Muscle of leg (tissue), 11 donors: Measurements from ENCODE around the gene MKLN1. TPM values are rescaled to one million over a fixed set of nuclear protein-coding genes. Genes with fewer than 3 reads are reported as not detected.

Source experiments
- DNase-seq: peaks from one replicate; pipeline ENCODE4 v3.0.0; 2013
- H3K27ac ChIP-seq: one replicate; pipeline ENCODE4 v1.5.1; 2013; ENCODE audit warnings: mild to moderate bottlenecking, low read length, control low read depth
- H3K27me3 ChIP-seq: one replicate; pipeline ENCODE4 v1.6.1; 2013; ENCODE audit warnings: low read length; ENCODE audit not compliant: control insufficient read depth, insufficient read depth
- H3K36me3 ChIP-seq: one replicate; pipeline ENCODE4 v1.6.1; 2013; ENCODE audit warnings: low read length; ENCODE audit not compliant: control insufficient read depth, insufficient read depth
- H3K4me1 ChIP-seq: one replicate; pipeline ENCODE4 v1.6.1; 2013; ENCODE audit warnings: low read length; ENCODE audit not compliant: control insufficient read depth, insufficient read depth
- H3K4me3 ChIP-seq: one replicate; pipeline ENCODE4 v1.5.1; 2013; ENCODE audit warnings: low read length, control low read depth
- H3K9me3 ChIP-seq: replicated peaks from 2 replicates; pipeline ENCODE4 v1.6.1; 2013; ENCODE audit warnings: low read depth, low read length; ENCODE audit not compliant: control insufficient read depth
- WGBS: methylation state at CpG from one replicate; pipeline ENCODE4 v1.1.5; 2013; ENCODE audit warnings: missing lambda C conversion rate; ENCODE audit not compliant: insufficient coverage; 5-methylcytosine and 5-hydroxymethylcytosine counted together
- polyA plus RNA-seq, 8 donors: library from polyadenylated mRNA; unstranded; fragments of 120-200 nt; gene quantifications; one replicate each; pipeline versions ENCODE4 v1.2.1 to v1.2.3, GENCODE V29; 2013; ENCODE audit warnings: inconsistent platforms in 1 of 8, low replicate concordance in 1 of 8; ENCODE audit not compliant: insufficient read length in 8 of 8, insufficient read depth in 1 of 8
- total RNA-seq: library from RNA; stranded (reverse); fragments of 120-200 nt; gene quantifications from one replicate; pipeline ENCODE4 v1.2.4, GENCODE V29; 2013

The MKLN1 gene
- total and polyA plus RNA-seq, 9 donors: 11.7 to 36.5 (median 19.8) TPM

GRCh38 chr7:131342864-131343442, 15.3 kb downstream of the MKLN1 start:
- Histone ChIP-seq H3K36me3 (peaks cover 3% of the 10 kb centered on the region), H3K4me3 (no peak overlapping the region), H3K27ac (no peak overlapping the region), H3K4me1 (no peaks in the 10 kb centered on the region), H3K27me3 (no peaks in the 10 kb centered on the region), H3K9me3 (peaks cover 4% of the 10 kb centered on the region)
- DNase-seq: no peak
- no CpG with 5 or more reads among the region's 2 CpGs for WGBS

- Histone ChIP-seq H3K4me3 (no peak overlapping the region), H3K27ac (no peak overlapping the region), H3K9me3 (peaks cover 3% of the 10 kb centered on the region), H3K27me3 (no peaks in the 10 kb centered on the region), H3K36me3 (no peaks in the 10 kb centered on the region), H3K4me1 (no peaks in the 10 kb centered on the region)
- WGBS: no CpG with 5 or more reads among the region's 3 CpGs
- no peak for DNase-seq
Observed at GRCh38 chr7:131346885-131347592, 19.4 kb downstream of the MKLN1 start.

GRCh38 chr7:131352032-131352431, 24.4 kb downstream of the MKLN1 start:
- WGBS: no CpG with 5 or more reads among the region's 2 CpGs
- no peak for DNase-seq
- Histone ChIP-seq H3K27me3 (no peaks in the 10 kb centered on the region), H3K4me1 (no peaks in the 10 kb centered on the region), H3K36me3 (no peaks in the 10 kb centered on the region), H3K27ac (no peak overlapping the region), H3K4me3 (no peak overlapping the region), H3K9me3 (peaks cover 3% of the 10 kb centered on the region)

- no CpG with 5 or more reads among the region's 3 CpGs for WGBS
Observed at GRCh38 chr7:131354390-131354789, 26.7 kb downstream of the MKLN1 start.

GRCh38 chr7:131355917-131356777, 28.5 kb downstream of the MKLN1 start:
- H3K4me3 ChIP-seq: no peak overlapping the region
- no peaks in the 10 kb centered on the region for H3K36me3 ChIP-seq
- DNase-seq: peak; percentile 64
- no peaks in the 10 kb centered on the region for H3K27me3 ChIP-seq
- WGBS: 100% methylated on average over 5 of the region's 13 CpGs
- H3K27ac ChIP-seq: no peak overlapping the region
- no peaks in the 10 kb centered on the region for H3K9me3 ChIP-seq
- H3K4me1 ChIP-seq: no peaks in the 10 kb centered on the region

More at GRCh38 chr7:131354390-131354789, 26.7 kb downstream of the MKLN1 start:
- Histone ChIP-seq H3K9me3 (peaks cover 3% of the 10 kb centered on the region), H3K27ac (no peak overlapping the region), H3K27me3 (no peaks in the 10 kb centered on the region), H3K36me3 (no peaks in the 10 kb centered on the region), H3K4me3 (no peak overlapping the region), H3K4me1 (no peaks in the 10 kb centered on the region)
- no peak for DNase-seq

- no CpG with 5 or more reads among the region's 3 CpGs for WGBS
- H3K9me3 ChIP-seq: no peaks in the 10 kb centered on the region
- H3K27ac ChIP-seq: no peak overlapping the region
- no peaks in the 10 kb centered on the region for H3K27me3 ChIP-seq
- no peak for DNase-seq
- no peaks in the 10 kb centered on the region for H3K36me3 ChIP-seq
- no peak overlapping the region for H3K4me3 ChIP-seq
- no peaks in the 10 kb centered on the region for H3K4me1 ChIP-seq
Observed at GRCh38 chr7:131357282-131357880, 29.7 kb downstream of the MKLN1 start.

GRCh38 chr7:131358636-131359035, 31.0 kb downstream of the MKLN1 start:
- WGBS: no CpG with 5 or more reads among the region's 3 CpGs
- H3K36me3 ChIP-seq: no peaks in the 10 kb centered on the region
- no peaks in the 10 kb centered on the region for H3K27me3 ChIP-seq
- H3K4me3 ChIP-seq: no peak overlapping the region
- DNase-seq: no peak
- no peaks in the 10 kb centered on the region for H3K4me1 ChIP-seq
- no peak overlapping the region for H3K27ac ChIP-seq
- no peaks in the 10 kb centered on the region for H3K9me3 ChIP-seq

GRCh38 chr7:131359136-131359776, 31.6 kb downstream of the MKLN1 start:
- no peak for DNase-seq
- WGBS: no CpG with 5 or more reads among the region's 3 CpGs
- Histone ChIP-seq H3K36me3 (no peaks in the 10 kb centered on the region), H3K27me3 (no peaks in the 10 kb centered on the region), H3K27ac (no peak overlapping the region), H3K9me3 (no peaks in the 10 kb centered on the region), H3K4me1 (no peaks in the 10 kb centered on the region), H3K4me3 (no peak overlapping the region)

- Histone ChIP-seq H3K4me1 (no peaks in the 10 kb centered on the region), H3K4me3 (no peak overlapping the region), H3K27ac (no peak overlapping the region), H3K9me3 (peaks cover 4% of the 10 kb centered on the region), H3K36me3 (no peaks in the 10 kb centered on the region), H3K27me3 (no peaks in the 10 kb centered on the region)
- WGBS: no CpG with 5 or more reads among the region's 2 CpGs
- DNase-seq: no peak
Observed at GRCh38 chr7:131363719-131364118, 36.0 kb downstream of the MKLN1 start.
